Lower leg skin (tissue), 3 donors: ENCODE measurements around the gene RAD51AP2.
"Not testable (repeated sequence)": the region's sequence is repeated elsewhere in the genome, so short reads cannot be mapped to it uniquely, and the experiment has no call there.

ENCODE experiments used
- CTCF ChIP-seq, 3 donors: fragments of 450-650 bp; IDR thresholded peaks; one replicate each; pipeline ENCODE4 v1.5.1; 2016; ENCODE audit warnings: antibody characterized with exemption in 3 of 3, mild to moderate bottlenecking in 3 of 3, moderate library complexity in 2 of 3
- POLR2A ChIP-seq, 2 donors: fragments of 450-650 bp; IDR thresholded peaks; one replicate each; pipeline ENCODE4 v1.6.1; 2016 to 2017; ENCODE audit warnings: antibody characterized with exemption in 2 of 2, mild to moderate bottlenecking in 1 of 2, moderate library complexity in 1 of 2

- TF ChIP-seq CTCF, POLR2A (IDR thresholded peaks at IDR 0.05): not testable (repeated sequence)
Observed at GRCh38 chr2:17490165-17490564, 28.1 kb downstream of the RAD51AP2 start.
